Gastroesophageal sphincter (tissue), 3 donors: ENCODE results near the gene CCDC200.

Experiments
- POLR2A ChIP-seq, 2 donors: fragments of 450-650 bp; IDR thresholded peaks; one replicate each; pipeline ENCODE4 v1.6.1; 2017; ENCODE audit warnings: antibody characterized with exemption in 2 of 2, mild to moderate bottlenecking in 2 of 2, moderate library complexity in 1 of 2
- TF ChIP-seq, protein P1 (sequence below), 4 experiments: fragments of 200-600 bp in 2 of 4; fragments of 450-650 bp in 2 of 4; sonication (generic) in 1 of 4; IDR thresholded peaks; one replicate each; pipeline ENCODE4 v1.5.1; 2017 to 2019; ENCODE audit warnings: antibody characterized with exemption in 4 of 4, mild to moderate bottlenecking in 2 of 4, moderate library complexity in 2 of 4

- TF ChIP-seq POLR2A (IDR thresholded peaks at IDR 0.05): no peak
- TF ChIP-seq, protein P1, sequence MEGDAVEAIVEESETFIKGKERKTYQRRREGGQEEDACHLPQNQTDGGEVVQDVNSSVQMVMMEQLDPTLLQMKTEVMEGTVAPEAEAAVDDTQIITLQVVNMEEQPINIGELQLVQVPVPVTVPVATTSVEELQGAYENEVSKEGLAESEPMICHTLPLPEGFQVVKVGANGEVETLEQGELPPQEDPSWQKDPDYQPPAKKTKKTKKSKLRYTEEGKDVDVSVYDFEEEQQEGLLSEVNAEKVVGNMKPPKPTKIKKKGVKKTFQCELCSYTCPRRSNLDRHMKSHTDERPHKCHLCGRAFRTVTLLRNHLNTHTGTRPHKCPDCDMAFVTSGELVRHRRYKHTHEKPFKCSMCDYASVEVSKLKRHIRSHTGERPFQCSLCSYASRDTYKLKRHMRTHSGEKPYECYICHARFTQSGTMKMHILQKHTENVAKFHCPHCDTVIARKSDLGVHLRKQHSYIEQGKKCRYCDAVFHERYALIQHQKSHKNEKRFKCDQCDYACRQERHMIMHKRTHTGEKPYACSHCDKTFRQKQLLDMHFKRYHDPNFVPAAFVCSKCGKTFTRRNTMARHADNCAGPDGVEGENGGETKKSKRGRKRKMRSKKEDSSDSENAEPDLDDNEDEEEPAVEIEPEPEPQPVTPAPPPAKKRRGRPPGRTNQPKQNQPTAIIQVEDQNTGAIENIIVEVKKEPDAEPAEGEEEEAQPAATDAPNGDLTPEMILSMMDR (IDR thresholded peaks at IDR 0.05): no peak
Measured at GRCh38 chr17:43226393-43226792, 2.0 kb downstream of the CCDC200 start.
